ENCODE data around the gene KNDC1.
A peak's percentile ranks its signal among the peaks of the same experiment; 100 is the strongest.

KNDC1 gene

DNA sequence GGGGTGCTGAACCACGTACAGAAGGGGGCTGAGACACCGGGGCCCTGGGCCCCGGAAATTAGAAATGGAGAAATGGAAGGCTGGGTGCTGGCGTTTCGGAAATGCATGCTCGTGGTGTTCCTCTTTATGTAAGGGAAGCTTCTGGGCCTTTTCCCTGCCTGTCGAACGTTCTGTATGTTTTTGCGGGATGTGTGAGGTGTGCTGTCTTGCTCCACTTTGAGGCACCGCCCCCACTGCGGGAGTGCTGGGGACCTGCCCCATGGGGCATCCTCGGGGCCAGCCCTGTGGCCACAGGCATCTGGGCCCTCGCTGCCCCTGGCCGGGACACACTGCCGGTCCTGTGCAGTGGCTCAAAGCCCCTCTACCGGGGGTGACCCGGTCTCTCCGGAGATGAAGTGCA is 75.9 kb downstream of the KNDC1 start:
- Histone ChIP-seq H3K23ac (ENCODE audit: low read length in 2 of 2) (peak overlapping the region in 1 of 2 experiments; percentile 1), H2BK120ac (ENCODE audit: low read depth, low read length) (no peak overlapping the region), H3K9ac (ENCODE audit: low read length) (no peak overlapping the region), H3K79me1 (replicated peaks; ENCODE audit: low read length, poor library complexity, severe bottlenecking) (no peaks in the 10 kb centered on the region), H2BK12ac (ENCODE audit: low read length in 2 of 2) (no peak overlapping the region), H4K91ac (ENCODE audit: low read length) (no peak overlapping the region), H3K4ac (ENCODE audit: low read depth in 1 of 2, low read length in 2 of 2) (no peak overlapping the region), H3K14ac (ENCODE audit: low read length in 2 of 2) (no peak overlapping the region), H2AFZ (ENCODE audit: low read depth, low read length) (no peak overlapping the region), H2BK5ac (ENCODE audit: low read depth, low read length, poor library complexity, severe bottlenecking) (no peak overlapping the region), H2BK15ac (ENCODE audit: low read depth, poor library complexity, severe bottlenecking) (no peak overlapping the region), H3K36me3 (ENCODE audit: control insufficient read depth in 1 of 2, insufficient read depth in 2 of 2, low read depth in 1 of 2, low read length in 2 of 2) (no peaks in the 10 kb centered on the region), H3K9me3 (ENCODE audit: control insufficient read depth, low read length) (no peaks in the 10 kb centered on the region), H3K4me2 (ENCODE audit: low read length, poor library complexity, severe bottlenecking) (no peak overlapping the region), H3K4me1 (ENCODE audit: control insufficient read depth, insufficient read depth, low read depth, low read length) (peaks cover 27% of the 10 kb centered on the region), H3K27me3 (ENCODE audit: control insufficient read depth in 1 of 2, insufficient read depth in 1 of 2, low read length in 2 of 2) (peaks cover 75 to 77% of the 10 kb centered on the region in 2 experiments), H4K8ac (ENCODE audit: low read length) (no peak overlapping the region), H3K18ac (ENCODE audit: low read depth in 1 of 2, low read length in 2 of 2) (no peak overlapping the region), H2AK5ac (ENCODE audit: low read length, severe bottlenecking) (no peak overlapping the region), H3K27ac (ENCODE audit: low read length, poor library complexity, severe bottlenecking) (no peak overlapping the region), H3K4me3 (ENCODE audit: insufficient read depth in 1 of 2, low read depth in 1 of 2, low read length in 2 of 2) (no peak overlapping the region)
- DNase-seq, result no peak
- WGBS, result 13% methylated on average over 17 of the region's 18 CpGs

DNA sequence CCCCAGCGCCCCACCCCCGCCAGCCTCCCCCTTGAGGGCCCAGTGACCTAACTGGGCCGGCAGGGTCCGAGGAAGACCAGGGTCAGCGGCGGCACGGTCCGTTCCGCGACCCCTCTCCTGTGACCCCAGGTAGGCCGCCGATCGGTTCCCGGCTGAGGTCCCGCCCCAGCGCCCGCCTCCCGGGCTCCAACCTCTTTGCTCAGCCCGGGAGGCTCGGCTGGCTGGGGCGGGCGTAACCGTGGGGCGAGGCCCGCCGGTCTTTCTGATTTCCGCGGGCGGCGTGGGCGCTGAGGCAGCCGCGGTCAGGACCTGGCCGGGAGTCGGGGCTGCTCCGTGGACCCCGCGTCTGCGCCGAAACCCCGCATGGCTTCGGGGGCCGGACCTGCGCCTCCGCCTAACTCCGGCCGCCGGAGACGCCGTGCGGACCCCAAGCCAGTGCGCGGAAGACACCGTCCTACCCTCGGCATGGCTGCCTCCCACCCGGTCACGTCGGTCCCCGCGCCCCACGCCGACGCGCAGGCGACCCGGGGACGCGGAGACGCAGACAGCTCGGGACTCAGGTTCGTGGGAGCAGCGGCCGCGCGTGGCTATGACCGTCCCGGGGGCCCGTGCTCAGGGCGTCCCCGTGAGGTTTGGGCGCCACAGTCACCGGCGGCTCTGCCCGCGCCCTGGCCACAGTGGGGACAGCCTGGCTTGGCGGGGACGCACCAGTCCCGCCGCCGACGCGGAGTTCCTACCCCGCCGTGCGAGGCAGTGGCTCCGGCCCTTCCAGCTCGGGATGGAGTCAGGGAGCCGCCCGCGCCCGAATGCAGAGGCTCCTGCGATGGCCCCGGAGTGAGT is 76.6 kb downstream of the KNDC1 start:
- peak overlapping the region; percentile 56 for H3K4me2 ChIP-seq (ENCODE audit: low read length, poor library complexity, severe bottlenecking)
- H3K36me3 ChIP-seq (ENCODE audit: control insufficient read depth in 1 of 2, insufficient read depth in 2 of 2, low read depth in 1 of 2, low read length in 2 of 2), result no peaks in the 10 kb centered on the region
- H4K91ac ChIP-seq (ENCODE audit: low read length), result no peak overlapping the region
- H2BK5ac ChIP-seq (ENCODE audit: low read depth, low read length, poor library complexity, severe bottlenecking), result no peak overlapping the region
- H2BK12ac ChIP-seq (ENCODE audit: low read length in 2 of 2), result no peak overlapping the region
- H3K27me3 ChIP-seq (ENCODE audit: control insufficient read depth in 1 of 2, insufficient read depth in 1 of 2, low read length in 2 of 2), result peaks cover 76 to 78% of the 10 kb centered on the region in 2 experiments
- peak overlapping the region in 1 of 2 experiments; percentile 71 for H3K14ac ChIP-seq (ENCODE audit: low read length in 2 of 2)
- H4K8ac ChIP-seq (ENCODE audit: low read length), result no peak overlapping the region
- no peak overlapping the region for H3K18ac ChIP-seq (ENCODE audit: low read depth in 1 of 2, low read length in 2 of 2)
- H3K4me3 ChIP-seq (ENCODE audit: insufficient read depth in 1 of 2, low read depth in 1 of 2, low read length in 2 of 2), result peak overlapping the region in 1 of 2 experiments; percentile 17
- H3K4me1 ChIP-seq (ENCODE audit: control insufficient read depth, insufficient read depth, low read depth, low read length), result peaks cover 27% of the 10 kb centered on the region
- no peak for DNase-seq
- no peak overlapping the region for H3K4ac ChIP-seq (ENCODE audit: low read depth in 1 of 2, low read length in 2 of 2)
- H2AK5ac ChIP-seq (ENCODE audit: low read length, severe bottlenecking), result no peak overlapping the region
- no peaks in the 10 kb centered on the region for H3K9me3 ChIP-seq (ENCODE audit: control insufficient read depth, low read length)
- WGBS, result 2% methylated on average over 84 of the region's 103 CpGs
- no peak overlapping the region for H2AFZ ChIP-seq (ENCODE audit: low read depth, low read length)
- H3K9ac ChIP-seq (ENCODE audit: low read length), result no peak overlapping the region
- H3K79me1 ChIP-seq (replicated peaks; ENCODE audit: low read length, poor library complexity, severe bottlenecking), result no peaks in the 10 kb centered on the region
- H2BK15ac ChIP-seq (ENCODE audit: low read depth, poor library complexity, severe bottlenecking), result no peak overlapping the region
- no peak overlapping the region for H2BK120ac ChIP-seq (ENCODE audit: low read depth, low read length)
- H3K27ac ChIP-seq (ENCODE audit: low read length, poor library complexity, severe bottlenecking), result no peak overlapping the region
- H3K23ac ChIP-seq (ENCODE audit: low read length in 2 of 2), result peak overlapping the region in 1 of 2 experiments; percentile 80

DNA sequence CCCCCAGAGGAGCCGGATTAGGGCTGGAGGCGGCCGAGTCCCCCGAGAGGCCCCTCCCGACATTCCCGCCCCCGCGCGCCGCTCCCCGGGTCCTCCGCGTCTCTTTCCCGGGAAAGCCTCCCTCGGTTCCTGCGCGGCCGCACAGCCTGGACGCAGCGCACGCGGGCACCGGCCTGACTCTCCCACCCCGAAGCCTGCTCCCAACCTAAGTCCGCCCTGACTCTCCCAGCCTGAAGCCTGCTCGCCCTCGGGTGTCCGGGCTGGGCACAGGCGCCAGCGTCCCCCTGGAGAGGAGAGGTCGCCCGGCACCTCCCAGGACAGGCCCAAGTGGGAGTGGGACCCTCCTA is 77.2 kb downstream of the KNDC1 start:
- Histone ChIP-seq H3K18ac (ENCODE audit: low read depth in 1 of 2, low read length in 2 of 2) (no peak overlapping the region), H4K91ac (ENCODE audit: low read length) (no peak overlapping the region), H3K79me1 (replicated peaks; ENCODE audit: low read length, poor library complexity, severe bottlenecking) (no peaks in the 10 kb centered on the region), H3K23ac (ENCODE audit: low read length in 2 of 2) (peak overlapping the region in 1 of 2 experiments; percentile 52), H2BK12ac (ENCODE audit: low read length in 2 of 2) (no peak overlapping the region), H3K27me3 (ENCODE audit: control insufficient read depth in 1 of 2, insufficient read depth in 1 of 2, low read length in 2 of 2) (peaks cover 76 to 78% of the 10 kb centered on the region in 2 experiments), H3K4ac (ENCODE audit: low read depth in 1 of 2, low read length in 2 of 2) (no peak overlapping the region), H3K9me3 (ENCODE audit: control insufficient read depth, low read length) (no peaks in the 10 kb centered on the region), H2BK15ac (ENCODE audit: low read depth, poor library complexity, severe bottlenecking) (no peak overlapping the region), H3K4me1 (ENCODE audit: control insufficient read depth, insufficient read depth, low read depth, low read length) (peaks cover 27% of the 10 kb centered on the region), H2AFZ (ENCODE audit: low read depth, low read length) (no peak overlapping the region), H3K4me2 (ENCODE audit: low read length, poor library complexity, severe bottlenecking) (no peak overlapping the region), H4K8ac (ENCODE audit: low read length) (no peak overlapping the region), H3K36me3 (ENCODE audit: control insufficient read depth in 1 of 2, insufficient read depth in 2 of 2, low read depth in 1 of 2, low read length in 2 of 2) (no peaks in the 10 kb centered on the region), H3K4me3 (ENCODE audit: insufficient read depth in 1 of 2, low read depth in 1 of 2, low read length in 2 of 2) (no peak overlapping the region), H3K27ac (ENCODE audit: low read length, poor library complexity, severe bottlenecking) (no peak overlapping the region), H2BK120ac (ENCODE audit: low read depth, low read length) (no peak overlapping the region), H3K14ac (ENCODE audit: low read length in 2 of 2) (no peak overlapping the region), H2BK5ac (ENCODE audit: low read depth, low read length, poor library complexity, severe bottlenecking) (no peak overlapping the region), H3K9ac (ENCODE audit: low read length) (no peak overlapping the region), H2AK5ac (ENCODE audit: low read length, severe bottlenecking) (no peak overlapping the region)
- WGBS, result 0% methylated on average over 21 of the region's 32 CpGs
- DNase-seq, result no peak

DNA sequence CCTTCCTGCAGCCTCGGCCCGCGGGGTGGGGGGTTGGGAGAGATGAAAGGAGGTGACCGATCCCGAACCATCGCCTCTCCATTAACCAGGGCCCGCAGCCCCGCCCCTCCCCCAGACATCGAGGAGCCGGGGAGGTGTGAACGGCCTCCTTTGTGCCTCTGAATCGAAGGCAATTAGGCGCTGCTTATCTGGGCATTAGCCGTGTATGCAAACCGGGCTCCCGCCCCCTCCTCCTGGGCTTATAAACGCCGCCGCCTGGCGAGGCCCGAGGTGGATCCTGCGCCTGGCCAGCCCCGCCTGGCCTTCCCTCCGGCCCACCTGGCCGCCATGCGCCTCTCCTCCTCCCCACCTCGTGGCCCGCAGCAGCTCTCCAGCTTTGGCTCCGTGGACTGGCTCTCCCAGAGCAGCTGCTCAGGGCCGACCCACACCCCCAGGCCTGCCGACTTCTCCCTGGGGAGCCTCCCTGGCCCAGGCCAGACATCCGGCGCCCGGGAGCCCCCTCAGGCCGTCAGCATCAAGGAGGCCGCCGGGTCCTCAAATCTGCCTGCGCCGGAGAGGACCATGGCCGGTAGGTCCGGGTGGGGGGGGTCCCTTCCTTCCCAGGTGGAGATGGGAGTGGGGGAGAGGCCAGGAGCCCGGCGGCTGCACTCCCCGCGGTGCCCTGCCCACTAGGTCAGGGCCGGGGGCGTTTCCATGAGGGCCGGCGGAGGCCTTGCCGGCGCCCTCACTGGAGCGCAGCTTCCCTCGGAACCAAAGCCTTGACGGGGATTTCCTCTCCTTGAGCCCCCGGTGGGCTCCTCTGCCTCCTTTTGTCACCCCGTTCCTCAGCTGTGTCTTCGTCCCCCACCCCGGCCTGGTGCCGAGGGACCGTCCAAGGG is 77.8 kb downstream of the KNDC1 start, which contains the start of gene VENTX:
Gene VENTX (plus strand): TSS at position 268 of the 878 bp plus-strand sequence. CDS start 60 bp downstream, at position 328.
- Histone ChIP-seq H2BK12ac (ENCODE audit: low read length in 2 of 2) (no peak within 1 kb of the TSS), H3K4ac (ENCODE audit: low read depth in 1 of 2, low read length in 2 of 2) (no peak within 1 kb of the TSS), H2AK5ac (ENCODE audit: low read length, severe bottlenecking) (no peak within 1 kb of the TSS), H3K9me3 (ENCODE audit: control insufficient read depth, low read length) (no peaks in the 10 kb centered on the region), H3K9ac (ENCODE audit: low read length) (no peak within 1 kb of the TSS), H3K36me3 (ENCODE audit: control insufficient read depth in 1 of 2, insufficient read depth in 2 of 2, low read depth in 1 of 2, low read length in 2 of 2) (no peaks in the 10 kb centered on the region), H2BK5ac (ENCODE audit: low read depth, low read length, poor library complexity, severe bottlenecking) (no peak within 1 kb of the TSS), H3K4me2 (ENCODE audit: low read length, poor library complexity, severe bottlenecking) (peak within 1 kb of the TSS; percentile 56), H4K91ac (ENCODE audit: low read length) (no peak within 1 kb of the TSS), H3K27me3 (ENCODE audit: control insufficient read depth in 1 of 2, insufficient read depth in 1 of 2, low read length in 2 of 2) (peaks cover 73 to 78% of the 10 kb centered on the region in 2 experiments), H3K27ac (ENCODE audit: low read length, poor library complexity, severe bottlenecking) (no peak within 1 kb of the TSS), H3K14ac (ENCODE audit: low read length in 2 of 2) (peak within 1 kb of the TSS in 1 of 2 experiments; percentile 71), H3K4me3 (ENCODE audit: insufficient read depth in 1 of 2, low read depth in 1 of 2, low read length in 2 of 2) (peak within 1 kb of the TSS in 1 of 2 experiments; percentile 17), H2AFZ (ENCODE audit: low read depth, low read length) (no peak within 1 kb of the TSS), H2BK15ac (ENCODE audit: low read depth, poor library complexity, severe bottlenecking) (no peak within 1 kb of the TSS), H2BK120ac (ENCODE audit: low read depth, low read length) (no peak within 1 kb of the TSS), H4K8ac (ENCODE audit: low read length) (no peak within 1 kb of the TSS), H3K18ac (ENCODE audit: low read depth in 1 of 2, low read length in 2 of 2) (no peak within 1 kb of the TSS), H3K23ac (ENCODE audit: low read length in 2 of 2) (peak within 1 kb of the TSS in 1 of 2 experiments; percentile 80), H3K79me1 (replicated peaks; ENCODE audit: low read length, poor library complexity, severe bottlenecking) (no peaks in the 10 kb centered on the region), H3K4me1 (ENCODE audit: control insufficient read depth, insufficient read depth, low read depth, low read length) (peaks cover 27% of the 10 kb centered on the region)
- WGBS, result under 1% methylated on average over 53 of the region's 60 CpGs
- DNase-seq, result no peak
